K562 (cell line): ENCODE data around the gene EIF4E2. TPM values are rescaled to one million over a fixed set of nuclear protein-coding genes. Genes with fewer than 3 reads are reported as not detected.

ENCODE experiments used
- ATAC-seq: fragments of 200-7000 bp; cut with Tn5 transposase; 3 replicates; pipeline ENCODE4 v1.9.1; 2020; ENCODE audit warnings: moderate library complexity
- BruUV-seq: library from RNA; stranded (reverse); fragments of 400-500 nt; replicated peaks from 2 replicates; lab custom pipeline; 2021; lab: Mats Ljungman, UMichigan
- CTCF ChIA-PET: fragments of 300-600 bp; formaldehyde crosslinking; extraction: SDS; loops from one replicate; lab custom pipeline; 2021; ENCODE audit warnings: low intra/inter-chr PET ratio; lab: Yijun Ruan, JAX
- POLR2A ChIA-PET: fragments of 300-600, 350-650 bp; sonication (Branson Sonifier 250); formaldehyde crosslinking; extraction: SDS; loops from one replicate; lab custom pipeline; 2021; ENCODE audit warnings: antibody characterized with exemption, inconsistent platforms; lab: Yijun Ruan, JAX
- DNase-seq, 4 experiments: peaks; one replicate each; pipeline versions ENCODE4 v3.0.0 to v3.0.0-alpha.2; 2011 to 2018; ENCODE audit warnings: low spot score in 3 of 4, mixed read lengths in 3 of 4; ENCODE audit errors: extremely low read depth in 1 of 4
- FAIRE-seq: peaks from 2 replicates; lab custom pipeline; 2011; peaks lifted over from hg19 to GRCh38; lab: Jason Lieb, UNC
- H2AFZ ChIP-seq: 2 replicates; pipeline ENCODE4 v1.6.0; 2011; ENCODE audit warnings: low read depth, low read length, control low read depth, inconsistent platforms
- H3K27ac ChIP-seq: fragments of 200-600 bp; 3 replicates; pipeline ENCODE4 v1.8.0; 2011; ENCODE audit warnings: low read depth, mild to moderate bottlenecking, control low read depth, inconsistent platforms, low read length, moderate library complexity, mixed read lengths; ENCODE audit errors: extremely low read depth
- H3K27me3 ChIP-seq, 2 experiments: fragments of 300-600 bp in 1 of 2; 2 replicates in 1 of 2; 3 replicates in 1 of 2; pipeline versions ENCODE4 v1.6.0 to v1.8.0; 2011; ENCODE audit warnings: inconsistent platforms in 2 of 2, low read length in 2 of 2, mild to moderate bottlenecking in 1 of 2, mixed read lengths in 1 of 2, moderate library complexity in 1 of 2; ENCODE audit not compliant: control insufficient read depth in 2 of 2, insufficient read depth in 2 of 2
- H3K36me3 ChIP-seq: fragments of 300-600 bp; 3 replicates; pipeline ENCODE4 v1.8.0; 2011; ENCODE audit warnings: mild to moderate bottlenecking, low read length, inconsistent platforms; ENCODE audit not compliant: control insufficient read depth, insufficient read depth
- H3K4me1 ChIP-seq, 2 experiments: fragments of 200-600 bp in 1 of 2; replicated peaks in 1 of 2; 2 replicates in 1 of 2; 3 replicates in 1 of 2; pipeline versions ENCODE4 v1.5.1 to v1.8.0; 2011; ENCODE audit warnings: inconsistent platforms in 2 of 2, low read length in 2 of 2, mild to moderate bottlenecking in 1 of 2, mixed read lengths in 1 of 2, moderate library complexity in 1 of 2; ENCODE audit not compliant: control insufficient read depth in 2 of 2, insufficient read depth in 2 of 2
- H3K4me2 ChIP-seq: 2 replicates; pipeline ENCODE4 v1.6.1; 2011; ENCODE audit warnings: low read length, control low read depth, inconsistent platforms, mixed read lengths; ENCODE audit not compliant: insufficient read depth
- H3K4me3 ChIP-seq: fragments of 200-600 bp; sonication (generic), shearing (Covaris generic); 2 replicates; pipeline ENCODE4 v1.5.1; 2016; ENCODE audit warnings: control low read depth, inconsistent platforms
- H3K79me2 ChIP-seq: fragments of 200-600 bp; 3 replicates; pipeline ENCODE4 v1.8.0; 2011; ENCODE audit warnings: low read length, inconsistent platforms; ENCODE audit not compliant: control insufficient read depth, insufficient read depth
- H3K9ac ChIP-seq, 2 experiments: 2 replicates each; pipeline versions ENCODE4 v1.6.0 to v1.6.1; 2011; ENCODE audit warnings: low read depth in 2 of 2, low read length in 2 of 2, control low read depth in 1 of 2, inconsistent platforms in 1 of 2, mild to moderate bottlenecking in 1 of 2, mixed read lengths in 1 of 2; ENCODE audit not compliant: insufficient read depth in 1 of 2
- H3K9me1 ChIP-seq: one replicate; pipeline ENCODE4 v1.6.0; 2011; ENCODE audit warnings: inconsistent platforms, mild to moderate bottlenecking, low read length, moderate library complexity; ENCODE audit not compliant: control insufficient read depth, insufficient read depth
- H3K9me3 ChIP-seq: replicated peaks from 2 replicates; pipeline ENCODE4 v1.5.1; 2011; ENCODE audit warnings: low read depth, low read length, inconsistent platforms; ENCODE audit not compliant: control insufficient read depth, insufficient read depth
- H4K20me1 ChIP-seq: replicated peaks from 2 replicates; pipeline ENCODE4 v1.6.1; 2011; ENCODE audit warnings: low read length, inconsistent platforms, mixed read lengths; ENCODE audit not compliant: control insufficient read depth, insufficient read depth
- ARHGAP35 ChIP-seq: fragments of 450-650 bp; IDR thresholded peaks from 2 replicates; pipeline ENCODE4 v1.6.1; 2018; ENCODE audit not compliant: partially characterized antibody
- CCNT2 ChIP-seq: IDR thresholded peaks from 2 replicates; pipeline ENCODE4 v1.6.1; 2011; ENCODE audit warnings: borderline replicate concordance, low read depth, mild to moderate bottlenecking, moderate library complexity, mixed read lengths, low read length; ENCODE audit not compliant: insufficient read length; ENCODE audit errors: extremely low read depth
- CHAMP1 ChIP-seq: fragments of 450-650 bp; IDR thresholded peaks from 2 replicates; pipeline ENCODE4 v1.6.1; 2016; ENCODE audit warnings: mild to moderate bottlenecking
- CREB1 ChIP-seq, 2 experiments: sonication (generic) in 1 of 2; formaldehyde crosslinking in 1 of 2; IDR thresholded peaks; 2 replicates each; pipeline versions ENCODE4 v1.6.1 to v1.8.0; 2012 to 2022; ENCODE audit warnings: inconsistent platforms in 1 of 2, mild to moderate bottlenecking in 1 of 2, missing genetic modification reagents in 1 of 2, moderate library complexity in 1 of 2
- E2F1 ChIP-seq: sonication (generic); formaldehyde crosslinking; IDR thresholded peaks from 2 replicates; pipeline ENCODE4 v1.8.1; 2023; ENCODE audit warnings: mild to moderate bottlenecking, missing genetic modification reagents, moderate library complexity
- KAT7 ChIP-seq: sonication (generic); formaldehyde crosslinking; IDR thresholded peaks from 2 replicates; pipeline ENCODE4 v1.8.0; 2022; ENCODE audit warnings: missing genetic modification reagents, mild to moderate bottlenecking, borderline replicate concordance
- LEF1 ChIP-seq: fragments of 450-650 bp; IDR thresholded peaks from 2 replicates; pipeline ENCODE4 v1.6.1; 2016; ENCODE audit warnings: mild to moderate bottlenecking
- MBD2 ChIP-seq: sonication (generic); IDR thresholded peaks from 2 replicates; pipeline ENCODE4 v1.6.1; 2016; ENCODE audit warnings: low read depth, borderline replicate concordance
- NR2C2 ChIP-seq, 2 experiments: fragments of 200-800 bp in 1 of 2; sonication (Bioruptor generic) in 1 of 2; sonication (generic) in 1 of 2; formaldehyde crosslinking in 1 of 2; IDR thresholded peaks; 2 replicates each; pipeline versions ENCODE4 v1.6.1 to v1.8.0; 2016 to 2022; ENCODE audit warnings: mild to moderate bottlenecking in 1 of 2, missing compliant biosample characterization in 1 of 2, missing genetic modification characterization in 1 of 2, missing genetic modification reagents in 1 of 2
- PTBP1 ChIP-seq: fragments of 200-400 bp; formaldehyde crosslinking; IDR thresholded peaks from 2 replicates; pipeline ENCODE4 v1.6.1; 2017; ENCODE audit warnings: low read depth, low read length
- RFX5 ChIP-seq: IDR thresholded peaks from 2 replicates; pipeline ENCODE4 v1.6.1; 2011; ENCODE audit warnings: low read depth, mild to moderate bottlenecking, improper control_type of control experiment, low read length
- TAF1 ChIP-seq: IDR thresholded peaks from 2 replicates; pipeline ENCODE4 v1.6.1; 2011; ENCODE audit warnings: mild to moderate bottlenecking, low read length, moderate library complexity; ENCODE audit not compliant: insufficient read depth, control insufficient read depth, severe bottlenecking; ENCODE audit errors: extremely low read depth
- TFAM ChIP-seq: fragments of 250-450 bp; sonication (Bioruptor Pico); conservative IDR thresholded peaks from 2 replicates; pipeline ENCODE4 v1.5.0; 2021; ENCODE audit warnings: mild to moderate bottlenecking, moderate library complexity
- ZNF41 ChIP-seq: fragments of 250-450 bp; sonication (Bioruptor Pico); conservative IDR thresholded peaks from 2 replicates; pipeline ENCODE4 v1.4.0; 2020; ENCODE audit warnings: mild to moderate bottlenecking
- WGBS: fragments of 100-300 bp; shearing (Covaris generic); methylation state at CpG from one replicate; pipeline ENCODE4 v1.1.6; 2016; ENCODE audit warnings: low coverage, mixed read lengths; ENCODE audit not compliant: insufficient coverage; ENCODE audit errors: missing lambda C conversion rate; 5-methylcytosine and 5-hydroxymethylcytosine counted together
- in situ Hi-C: fragments of 300-500 bp; cut with MboI; formaldehyde crosslinking; loops from 4 replicates; pipeline ENCODE4 v1.15.0; 2018; ENCODE audit warnings: inconsistent platforms, mixed read lengths
- intact Hi-C: fragments of 100-400 bp; cut with micrococcal nuclease; formaldehyde crosslinking; loops from 2 replicates; pipeline ENCODE4 v1.14.2; 2022
- polyA plus RNA-seq, 8 experiments: library from polyadenylated mRNA; depleted of rRNA in 4 of 8; stranded (reverse) in 5 of 8; unstranded in 3 of 8; fragments of >200 nt; fragmentation: Nextera tagmentation in 2 of 8; fragmentation: Illumina TruSeq in 1 of 8; extraction: Ambion mirVana in 2 of 8; extraction: Trizol in 1 of 8; gene quantifications; 2 replicates each; pipeline versions ENCODE4 v1.2.1 to v1.2.3, GENCODE V29; 2011 to 2014; ENCODE audit warnings: inconsistent platforms in 1 of 8, missing spikeins in 1 of 8
- total RNA-seq, 7 experiments: library from RNA; depleted of rRNA in 6 of 7; stranded (reverse); fragments of >200 nt in 6 of 7; fragmentation: Illumina TruSeq in 2 of 7; extraction: Trizol in 2 of 7; gene quantifications; 2 replicates each; pipeline versions ENCODE4 v1.2.1 to v1.2.3, GENCODE V29; 2011 to 2021; ENCODE audit warnings: low replicate concordance in 1 of 7

Gene EIF4E2
- total and polyA plus RNA-seq, 9 of the 15 experiments (the other 6 are each of a cell fraction or from before 2014, with no cell fraction given): 33.9 to 169 (median 77.5) TPM

- TF ChIP-seq CHAMP1 (no peak), ZNF41 (CRISPR knock-in tag) (no peak), CREB1 (IDR thresholded peaks at IDR 0.05) (no peak), CREB1 (CRISPR knock-in tag; IDR thresholded peaks at IDR 0.05) (no peak), TFAM (no peak), MBD2 (no peak)
These were observed 33.9 kb upstream of the EIF4E2 start (continued) for GRCh38 chr2:232516551-232516950.

- CTCF ChIA-PET: no interaction called here
- Histone ChIP-seq H3K9ac (no peak overlapping the region), H3K36me3 (no peaks in the 10 kb centered on the region), H2AFZ (no peak overlapping the region), H3K4me1 (peaks cover 0 to 22% of the 10 kb centered on the region in 2 experiments; a peak in 2 of 5 replicates), H3K9me1 (no peaks in the 10 kb centered on the region), H3K4me3 (no peak overlapping the region), H4K20me1 (no peaks in the 10 kb centered on the region), H3K27ac (no peak overlapping the region), H3K4me2 (no peak overlapping the region), H3K9me3 (no peaks in the 10 kb centered on the region), H3K79me2 (no peaks in the 10 kb centered on the region), H3K27me3 (peaks cover 0 to 56% of the 10 kb centered on the region in 2 experiments; a peak in 3 of 5 replicates)
- 3% methylated on average over 4 of the region's 6 CpGs for WGBS
- POLR2A ChIA-PET: no interaction called here
- DNase-seq (no peak), ATAC-seq (no peak), FAIRE-seq (no peak)
- in situ Hi-C loops: loop anchor here (10.0 kb wide), 1 partner anchor 614 kb away; no protein-coding TSS in a partner anchor
- intact Hi-C loops: no loop called here
- no TSS peak for BruUV-seq
- TF ChIP-seq LEF1: no peak
- TF ChIP-seq TAF1: no peak
- no peak for TF ChIP-seq ARHGAP35
- TF ChIP-seq RFX5: no peak
- no peak for TF ChIP-seq PTBP1
- TF ChIP-seq CCNT2: no peak
- no peak for TF ChIP-seq NR2C2 (CRISPR knock-in tag; IDR thresholded peaks at IDR 0.05)
- no peak for TF ChIP-seq NR2C2 (tag; IDR thresholded peaks at IDR 0.05)
- TF ChIP-seq E2F1 (CRISPR knock-in tag): no peak
- TF ChIP-seq KAT7 (CRISPR knock-in tag): no peak
These were observed 31.6 kb upstream of the EIF4E2 start for GRCh38 chr2:232518844-232519243.
